Stomach (tissue), 9 donors: Measurements from ENCODE around the gene TBXAS1. TPM values are rescaled to one million over a fixed set of nuclear protein-coding genes. Genes with fewer than 3 reads are reported as not detected.

Experiments
- DNase-seq, 2 donors: peaks; one replicate each; pipeline versions ENCODE4 v3.0.0 to v3.0.0-alpha.2; 2013 to 2019
- H3K27ac ChIP-seq, 5 donors: fragments of 200-600 bp in 4 of 5; sonication (generic) in 4 of 5; one replicate each; pipeline ENCODE4 v1.5.1; 2013 to 2019; ENCODE audit warnings: mild to moderate bottlenecking in 1 of 5, moderate library complexity in 1 of 5
- H3K27me3 ChIP-seq, 3 donors: fragments of 200-600 bp; sonication (generic); one replicate each; pipeline ENCODE4 v1.5.1; 2017 to 2019; ENCODE audit warnings: mixed run types in 1 of 3
- H3K36me3 ChIP-seq, 4 donors: fragments of 200-600 bp; sonication (generic); 1 replicate in 3 of 4; 2 replicates in 1 of 4; pipeline ENCODE4 v1.5.1; 2016 to 2019
- H3K4me1 ChIP-seq, 4 donors: fragments of 200-600 bp; sonication (generic); one replicate each; pipeline ENCODE4 v1.5.1; 2016 to 2019
- H3K4me3 ChIP-seq, 4 donors: fragments of 200-600 bp; sonication (generic) in 3 of 4; one replicate each; pipeline ENCODE4 v1.5.1; 2016 to 2019; ENCODE audit warnings: mild to moderate bottlenecking in 1 of 4
- H3K9me3 ChIP-seq, 4 donors: fragments of 200-600 bp; sonication (generic); one replicate each; pipeline ENCODE4 v1.5.1; 2016 to 2019
- EP300 ChIP-seq: sonication (generic); formaldehyde crosslinking; IDR thresholded peaks from one replicate; pipeline ENCODE4 v1.6.1; 2017; ENCODE audit warnings: antibody characterized with exemption
- POLR2A ChIP-seq, 4 donors: fragments of 450-650 bp; IDR thresholded peaks; one replicate each; pipeline ENCODE4 v1.6.1; 2016; ENCODE audit warnings: antibody characterized with exemption in 4 of 4, control low read depth in 2 of 4, mild to moderate bottlenecking in 1 of 4, moderate library complexity in 1 of 4
- POLR2AphosphoS5 ChIP-seq, 3 donors: sonication (generic); formaldehyde crosslinking; IDR thresholded peaks; one replicate each; pipeline ENCODE4 v1.6.1; 2016; ENCODE audit warnings: antibody characterized with exemption in 3 of 3
- WGBS, 5 donors: extraction: QIAGEN DNeasy Blood & Tissue Kit in 3 of 5; methylation state at CpG; one replicate each; pipeline versions ENCODE4 v1.1.5 to v1.1.7; 2013 to 2018; 5-methylcytosine and 5-hydroxymethylcytosine counted together
- intact Hi-C: fragments of 100-400 bp; cut with DNase I; formaldehyde crosslinking; loops from one replicate; pipeline ENCODE4 v1.15.1; 2023; ENCODE audit warnings: low total_unique reads
- polyA plus RNA-seq, 3 donors: library from polyadenylated mRNA; stranded (reverse); fragments of 200-250 nt; gene quantifications; one replicate each; pipeline ENCODE4 v1.2.3, GENCODE V29; 2013
- total RNA-seq, 5 donors: library from RNA; depleted of rRNA; stranded (reverse); fragments of >200 nt; gene quantifications; one replicate each; pipeline versions ENCODE4 v1.1.0 to v1.2.3, GENCODE V29; 2014 to 2016
- TF ChIP-seq, protein P1 (sequence below), 7 experiments: fragments of 450-650 bp in 4 of 7; fragments of 200-600 bp in 3 of 7; sonication (generic) in 3 of 7; IDR thresholded peaks; one replicate each; pipeline ENCODE4 v1.5.1; 2016 to 2019; ENCODE audit warnings: antibody characterized with exemption in 7 of 7, control low read depth in 2 of 7, mild to moderate bottlenecking in 1 of 7
- donor health status: healthy with polysubstance abuse.
- donor health status: Bipolar disorder and iron deficiency.
- donor health status: healthy.

TBXAS1 gene
- total and polyA plus RNA-seq, 8 donors = 1.4 to 92.8 (median 15.1) TPM

DNA sequence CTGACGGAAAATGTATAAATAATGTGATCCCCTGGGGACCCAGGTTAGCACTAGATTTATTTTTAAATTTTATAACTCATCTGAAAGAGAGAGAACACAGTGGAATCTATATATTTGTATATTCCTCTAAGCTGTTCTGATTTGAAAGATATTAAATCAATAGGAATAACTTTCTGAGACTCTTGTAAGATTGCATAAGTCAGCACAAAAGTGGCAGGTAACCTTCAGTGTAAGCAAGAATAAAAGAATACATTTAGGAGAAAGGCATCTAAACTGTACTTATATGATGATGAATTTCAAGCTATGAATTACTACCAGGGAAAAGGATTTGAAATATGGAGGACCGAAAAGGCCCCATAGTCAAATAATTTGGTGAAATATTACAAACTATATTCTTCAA, 112.8 kb downstream of the TBXAS1 start:
- no peak overlapping the region for H3K4me3 ChIP-seq
- no peak for DNase-seq
- WGBS, 5 donors = 87 to 97% (median 90%) methylated on average over 2 of the region's 2 CpGs
- intact Hi-C loops = no loop called here
- peaks cover 0 to 9% (median 5%) of the 10 kb centered on the region in 4 donors for H3K4me1 ChIP-seq
- TF ChIP-seq, protein P1, sequence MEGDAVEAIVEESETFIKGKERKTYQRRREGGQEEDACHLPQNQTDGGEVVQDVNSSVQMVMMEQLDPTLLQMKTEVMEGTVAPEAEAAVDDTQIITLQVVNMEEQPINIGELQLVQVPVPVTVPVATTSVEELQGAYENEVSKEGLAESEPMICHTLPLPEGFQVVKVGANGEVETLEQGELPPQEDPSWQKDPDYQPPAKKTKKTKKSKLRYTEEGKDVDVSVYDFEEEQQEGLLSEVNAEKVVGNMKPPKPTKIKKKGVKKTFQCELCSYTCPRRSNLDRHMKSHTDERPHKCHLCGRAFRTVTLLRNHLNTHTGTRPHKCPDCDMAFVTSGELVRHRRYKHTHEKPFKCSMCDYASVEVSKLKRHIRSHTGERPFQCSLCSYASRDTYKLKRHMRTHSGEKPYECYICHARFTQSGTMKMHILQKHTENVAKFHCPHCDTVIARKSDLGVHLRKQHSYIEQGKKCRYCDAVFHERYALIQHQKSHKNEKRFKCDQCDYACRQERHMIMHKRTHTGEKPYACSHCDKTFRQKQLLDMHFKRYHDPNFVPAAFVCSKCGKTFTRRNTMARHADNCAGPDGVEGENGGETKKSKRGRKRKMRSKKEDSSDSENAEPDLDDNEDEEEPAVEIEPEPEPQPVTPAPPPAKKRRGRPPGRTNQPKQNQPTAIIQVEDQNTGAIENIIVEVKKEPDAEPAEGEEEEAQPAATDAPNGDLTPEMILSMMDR (IDR thresholded peaks at IDR 0.05) = no peak
- TF ChIP-seq POLR2A (IDR thresholded peaks at IDR 0.05) = no peak
- TF ChIP-seq POLR2AphosphoS5 (IDR thresholded peaks at IDR 0.05) = no peak
- TF ChIP-seq EP300 = no peak
- H3K27me3 ChIP-seq = no peaks in the 10 kb centered on the region
- H3K27ac ChIP-seq = no peak overlapping the region
- H3K9me3 ChIP-seq = peaks cover 0 to 18% (median 9%) of the 10 kb centered on the region in 4 donors
- no peaks in the 10 kb centered on the region for H3K36me3 ChIP-seq

DNA sequence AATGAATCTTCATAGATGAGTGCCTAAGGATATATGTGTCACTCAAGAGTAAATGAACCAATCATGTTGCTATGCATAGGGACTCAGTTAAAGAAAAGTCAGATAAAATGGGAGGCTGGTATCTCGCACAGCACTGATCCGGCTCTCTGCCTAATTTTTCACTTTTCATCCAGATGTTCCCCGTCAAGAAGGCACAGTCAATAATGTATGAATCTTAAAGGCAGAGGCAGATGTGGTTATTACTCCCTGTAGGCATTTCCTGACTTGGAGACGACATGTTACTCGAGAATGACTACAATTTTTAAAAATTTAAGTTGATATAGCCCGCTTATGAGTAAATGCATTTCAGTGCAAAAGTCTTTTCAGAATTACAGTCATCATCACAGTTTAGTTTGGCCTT, 113.6 kb downstream of the TBXAS1 start:
- intact Hi-C loops = no loop called here
- Histone ChIP-seq H3K27me3 (no peaks in the 10 kb centered on the region), H3K4me3 (no peak overlapping the region), H3K9me3 (peaks cover 0 to 18% (median 12%) of the 10 kb centered on the region in 4 donors), H3K27ac (no peak overlapping the region), H3K4me1 (peaks cover 0 to under 1% (median under 1%) of the 10 kb centered on the region in 4 donors), H3K36me3 (no peaks in the 10 kb centered on the region)
- no peak for DNase-seq
- WGBS, 5 donors = 80 to 91% (median 88%) methylated on average over 6 of the region's 6 CpGs
- TF ChIP-seq POLR2A (IDR thresholded peaks at IDR 0.05) (no peak), EP300 (no peak), POLR2AphosphoS5 (IDR thresholded peaks at IDR 0.05) (no peak)
- TF ChIP-seq, protein P1 (IDR thresholded peaks at IDR 0.05) = no peak

DNA sequence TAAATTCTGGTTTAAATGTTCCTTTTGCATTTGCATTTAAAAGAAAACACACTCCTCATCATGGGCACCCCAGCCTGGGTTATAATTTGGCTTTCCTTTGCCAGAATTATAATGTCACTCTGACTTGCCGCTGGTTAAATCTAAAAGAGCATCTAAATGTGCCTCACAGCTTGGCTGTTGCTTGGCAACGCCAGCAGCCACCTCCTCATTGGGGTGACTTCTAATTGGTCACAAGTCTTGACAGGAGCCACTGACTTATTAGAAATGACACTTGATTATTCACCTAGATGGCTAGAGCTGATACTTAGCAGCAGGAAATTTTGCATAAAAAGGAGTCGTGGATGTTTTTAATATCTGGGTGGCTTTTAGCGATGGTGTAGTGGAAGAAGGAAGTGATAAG, 114.3 kb downstream of the TBXAS1 start:
- Histone ChIP-seq H3K27me3 (no peaks in the 10 kb centered on the region), H3K27ac (no peak overlapping the region), H3K36me3 (no peaks in the 10 kb centered on the region), H3K4me3 (no peak overlapping the region), H3K4me1 (no peaks in the 10 kb centered on the region), H3K9me3 (peaks cover 0 to 22% (median 15%) of the 10 kb centered on the region in 4 donors)
- intact Hi-C loops = no loop called here
- DNase-seq = no peak
- TF ChIP-seq, protein P1 (IDR thresholded peaks at IDR 0.05) = no peak
- TF ChIP-seq POLR2A (IDR thresholded peaks at IDR 0.05) (no peak), EP300 (no peak), POLR2AphosphoS5 (IDR thresholded peaks at IDR 0.05) (no peak)
- WGBS, 5 donors = 81 to 93% (median 85%) methylated on average over 4 of the region's 4 CpGs

DNA sequence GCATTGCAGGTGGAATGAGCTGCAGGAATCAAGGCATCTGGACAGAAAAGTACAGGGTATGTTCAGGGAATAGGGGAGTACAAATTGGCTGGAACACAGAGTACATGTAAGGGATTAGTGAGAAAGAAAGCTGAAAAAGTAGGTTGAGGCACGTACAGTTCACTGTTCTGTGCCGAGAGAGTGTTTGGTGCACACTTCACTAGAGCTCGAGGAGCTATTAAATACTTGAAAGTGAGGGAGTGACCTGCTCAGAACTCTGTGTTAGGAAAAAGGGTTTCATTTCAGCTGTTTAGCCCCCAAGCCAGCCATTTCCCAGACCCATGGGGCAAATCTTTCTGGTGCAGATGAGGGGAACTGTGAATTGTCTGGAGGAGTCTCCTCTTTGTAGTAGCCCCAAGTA, 115.2 kb downstream of the TBXAS1 start:
- DNase-seq = no peak
- Histone ChIP-seq H3K27ac (no peak overlapping the region), H3K9me3 (peaks cover 0 to 22% (median 15%) of the 10 kb centered on the region in 4 donors), H3K27me3 (no peaks in the 10 kb centered on the region), H3K36me3 (no peaks in the 10 kb centered on the region), H3K4me3 (no peak overlapping the region), H3K4me1 (no peaks in the 10 kb centered on the region)
- WGBS, 5 donors = 90 to 96% (median 93%) methylated on average over 3 of the region's 3 CpGs
- intact Hi-C loops = no loop called here
- TF ChIP-seq, protein P1 (IDR thresholded peaks at IDR 0.05) = no peak
- TF ChIP-seq POLR2AphosphoS5 (IDR thresholded peaks at IDR 0.05) = no peak
- TF ChIP-seq POLR2A (IDR thresholded peaks at IDR 0.05) = no peak
- TF ChIP-seq EP300 = no peak
